Small intestine (tissue), 7 donors: ENCODE measurements around the gene FCRL3. TPM values are rescaled to one million over a fixed set of nuclear protein-coding genes. Genes with fewer than 3 reads are reported as not detected.
A peak's percentile ranks its signal among the peaks of the same experiment; 100 is the strongest.

Experiments
- DNase-seq, 2 donors: peaks; one replicate each; pipeline versions ENCODE4 v3.0.0 to v3.0.0-alpha.2; 2013
- FAIRE-seq: peaks from 2 replicates; lab custom pipeline; 2012; peaks lifted over from hg19 to GRCh38; lab: Jason Lieb, UNC
- H3K27ac ChIP-seq, 3 donors: one replicate each; pipeline ENCODE4 v1.5.1; 2013; ENCODE audit warnings: low read length in 2 of 3, mild to moderate bottlenecking in 2 of 3, control low read depth in 1 of 3, inconsistent platforms in 1 of 3, low read depth in 1 of 3, moderate library complexity in 1 of 3
- H3K27me3 ChIP-seq, 3 donors: one replicate each; pipeline ENCODE4 v1.6.1; 2013; ENCODE audit warnings: low read length in 3 of 3, inconsistent platforms in 1 of 3; ENCODE audit not compliant: control insufficient read depth in 3 of 3, insufficient read depth in 3 of 3
- H3K36me3 ChIP-seq, 3 donors: one replicate each; pipeline ENCODE4 v1.6.1; 2013; ENCODE audit warnings: low read length in 3 of 3, inconsistent platforms in 1 of 3, low read depth in 1 of 3, mild to moderate bottlenecking in 1 of 3, moderate library complexity in 1 of 3; ENCODE audit not compliant: control insufficient read depth in 3 of 3, insufficient read depth in 2 of 3
- H3K4me1 ChIP-seq, 3 donors: one replicate each; pipeline ENCODE4 v1.6.1; 2013; ENCODE audit warnings: low read length in 2 of 3, inconsistent platforms in 1 of 3, low read depth in 1 of 3, mild to moderate bottlenecking in 1 of 3, moderate library complexity in 1 of 3; ENCODE audit not compliant: control insufficient read depth in 3 of 3, insufficient read depth in 2 of 3
- H3K4me3 ChIP-seq, 3 donors: one replicate each; pipeline ENCODE4 v1.5.1; 2013; ENCODE audit warnings: low read length in 3 of 3, control low read depth in 1 of 3, inconsistent platforms in 1 of 3, low read depth in 1 of 3, mild to moderate bottlenecking in 1 of 3, moderate library complexity in 1 of 3
- H3K9me3 ChIP-seq, 2 donors: one replicate each; pipeline ENCODE4 v1.6.1; 2013; ENCODE audit warnings: low read depth in 1 of 2, low read length in 1 of 2; ENCODE audit not compliant: control insufficient read depth in 2 of 2, insufficient read depth in 1 of 2
- WGBS, 3 donors: extraction: QIAGEN DNeasy Blood & Tissue Kit; methylation state at CpG; one replicate each; pipeline ENCODE4 v1.1.7; 2013; 5-methylcytosine and 5-hydroxymethylcytosine counted together
- polyA plus RNA-seq, 4 donors: library from polyadenylated mRNA; stranded (reverse) in 3 of 4; unstranded in 1 of 4; fragments of 200-250 nt in 3 of 4; fragments of 120-200 nt in 1 of 4; gene quantifications; one replicate each; pipeline versions ENCODE4 v1.2.1 to v1.2.3, GENCODE V29; 2013
- donor health status: healthy with polysubstance abuse.
- donor health status: control.
- donor health status: control.
- donor health status: Bipolar disorder and iron deficiency.
- donor health status: healthy.

Gene FCRL3
- polyA plus RNA-seq, 4 donors: 0.21 to 0.48 (median 0.27) TPM; not detected in 1

GRCh38 chr1:157697781-157698569 lies 2.6 kb downstream of the FCRL3 start:
- H3K27ac ChIP-seq: no peak overlapping the region
- H3K36me3 ChIP-seq: no peaks in the 10 kb centered on the region

DNA sequence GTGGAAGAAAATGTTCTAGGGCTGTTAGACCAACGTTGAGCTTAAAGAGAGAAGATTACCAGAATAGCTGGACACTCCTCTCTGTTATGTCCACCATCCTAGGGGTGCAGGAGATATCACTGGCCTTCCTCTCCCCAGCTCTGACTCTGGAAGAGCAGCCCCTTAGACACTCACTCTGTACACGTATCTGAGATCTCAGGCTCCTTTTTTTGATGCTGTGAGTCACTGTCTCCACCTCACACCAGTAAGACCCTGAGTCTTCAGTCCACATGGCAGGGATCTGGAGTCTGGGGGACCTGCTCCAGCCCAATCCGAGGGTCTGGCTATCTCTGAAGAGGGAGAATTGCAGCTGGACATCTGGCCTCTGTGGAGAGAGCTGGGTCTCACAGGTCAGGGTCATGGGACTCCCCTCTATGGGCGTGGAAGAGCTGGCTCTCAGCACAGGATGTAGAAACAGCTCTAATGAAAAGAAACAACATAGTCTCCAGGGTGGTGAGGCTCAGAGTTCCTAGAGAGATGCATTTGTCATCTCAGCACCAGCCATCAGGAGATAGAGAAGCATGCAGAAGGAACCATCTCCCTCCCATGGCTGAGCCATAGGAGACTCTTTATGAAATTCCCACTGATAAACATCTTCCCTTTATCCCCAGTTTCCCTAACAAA lies 3.5 kb downstream of the FCRL3 start:
- FAIRE-seq (no peak), DNase-seq (no peak)
- no peaks in the 10 kb centered on the region for H3K4me1 ChIP-seq
- H3K27ac ChIP-seq: no peak overlapping the region
- 55 to 58% (median 58%) methylated on average over 4 of the region's 4 CpGs for WGBS, 3 donors
- H3K9me3 ChIP-seq: no peaks in the 10 kb centered on the region
- H3K4me3 ChIP-seq: no peak overlapping the region
- H3K27me3 ChIP-seq: peaks cover 0 to 6% (median 0%) of the 10 kb centered on the region in 3 donors
- H3K36me3 ChIP-seq: no peaks in the 10 kb centered on the region

More at GRCh38 chr1:157697781-157698569, 2.6 kb downstream of the FCRL3 start:
- H3K4me3 ChIP-seq: no peak overlapping the region
- 58 to 82% (median 70%) methylated on average over 4 of the region's 4 CpGs for WGBS, 3 donors
- no peaks in the 10 kb centered on the region for H3K4me1 ChIP-seq
- H3K27me3 ChIP-seq: peaks cover 0 to 6% (median 0%) of the 10 kb centered on the region in 3 donors
- FAIRE-seq (no peak), DNase-seq (no peak)
- H3K9me3 ChIP-seq: no peaks in the 10 kb centered on the region

- WGBS, 3 donors: 43 to 60% (median 51%) methylated on average over 4 of the region's 4 CpGs
- Histone ChIP-seq H3K4me3 (no peak overlapping the region), H3K27me3 (peaks cover 0 to 6% (median 0%) of the 10 kb centered on the region in 3 donors), H3K27ac (no peak overlapping the region), H3K4me1 (no peaks in the 10 kb centered on the region), H3K36me3 (no peaks in the 10 kb centered on the region), H3K9me3 (no peaks in the 10 kb centered on the region)
- DNase-seq: no peak
- no peak for FAIRE-seq
Observed at GRCh38 chr1:157695417-157695816, 5.2 kb downstream of the FCRL3 start.

GRCh38 chr1:157691285-157691920 lies 9.2 kb downstream of the FCRL3 start:
- no peak overlapping the region for H3K27ac ChIP-seq
- FAIRE-seq (no peak), DNase-seq (peak; percentile 25 to 33)
- H3K9me3 ChIP-seq: no peaks in the 10 kb centered on the region
- H3K27me3 ChIP-seq: no peaks in the 10 kb centered on the region
- H3K36me3 ChIP-seq: no peaks in the 10 kb centered on the region
- 37 to 43% (median 39%) methylated on average over 5 of the region's 5 CpGs for WGBS, 3 donors
- no peaks in the 10 kb centered on the region for H3K4me1 ChIP-seq
- H3K4me3 ChIP-seq: no peak overlapping the region

DNA sequence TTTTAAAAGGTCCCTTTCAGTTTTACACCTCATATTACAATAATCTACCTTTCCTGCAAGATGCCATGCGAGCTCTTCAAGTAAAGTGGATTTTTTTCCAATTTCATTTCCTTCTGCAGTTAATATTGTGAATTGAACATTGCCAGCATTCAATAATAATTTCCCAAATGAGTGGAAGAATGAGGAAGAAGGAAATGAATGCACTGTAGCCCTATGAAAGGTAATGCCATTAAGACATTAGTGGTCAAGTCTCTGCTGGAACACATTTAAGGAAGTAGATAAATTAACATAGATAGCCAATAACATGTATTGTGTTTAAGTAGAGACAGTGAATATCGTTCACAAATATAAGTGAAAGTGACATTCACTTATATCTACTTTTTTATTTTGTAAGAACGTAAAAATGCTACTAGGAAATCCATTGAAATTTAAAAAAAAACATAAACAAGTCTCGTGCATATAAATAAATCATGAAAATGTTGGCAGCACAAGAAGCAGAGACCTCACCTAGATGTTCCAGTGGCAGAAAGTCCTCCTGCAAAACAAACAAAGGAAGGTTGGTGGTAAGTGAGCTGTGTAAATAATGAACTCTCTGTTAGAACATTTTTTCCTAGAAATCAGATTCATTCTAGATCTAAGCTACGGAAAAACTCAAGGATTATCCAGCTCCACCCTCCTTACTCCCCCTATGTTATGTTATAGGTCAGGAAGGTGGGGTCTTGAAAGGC lies 17.7 kb downstream of the FCRL3 start:
- DNase-seq: no peak
- Histone ChIP-seq H3K27ac (no peak overlapping the region), H3K9me3 (no peaks in the 10 kb centered on the region), H3K4me1 (no peaks in the 10 kb centered on the region), H3K36me3 (no peaks in the 10 kb centered on the region), H3K27me3 (peaks cover 0 to 2% (median 0%) of the 10 kb centered on the region in 3 donors), H3K4me3 (no peak overlapping the region)
- 58 to 69% (median 63%) methylated on average over 5 of the region's 5 CpGs for WGBS, 3 donors
- no peak for FAIRE-seq

- no peak for FAIRE-seq
- peaks cover 2 to 3% of the 10 kb centered on the region in 2 donors for H3K9me3 ChIP-seq
Observed at GRCh38 chr1:157678721-157679120, 21.8 kb downstream of the FCRL3 start.

DNA sequence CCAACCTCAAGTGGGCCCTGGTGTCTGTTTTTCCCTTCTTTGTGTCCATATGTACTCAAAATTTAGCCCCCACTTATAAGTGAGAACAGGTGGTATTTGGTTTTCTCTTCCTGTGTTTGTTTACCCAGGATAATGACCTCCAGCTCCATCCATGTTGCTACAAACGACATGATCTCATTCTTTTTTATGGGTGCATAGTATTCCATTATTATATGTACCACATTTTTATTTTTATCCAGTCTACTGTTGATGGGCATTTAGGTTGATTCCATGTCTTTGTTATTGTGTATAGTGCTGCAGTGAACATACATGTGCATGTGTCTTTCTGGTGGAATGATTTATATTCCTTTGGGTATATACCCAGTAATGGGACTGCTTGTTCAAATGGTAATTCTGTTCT lies 27.6 kb downstream of the FCRL3 start:
- DNase-seq: no peak
- Histone ChIP-seq H3K4me1 (no peaks in the 10 kb centered on the region), H3K36me3 (no peaks in the 10 kb centered on the region), H3K27ac (no peak overlapping the region), H3K4me3 (no peak overlapping the region), H3K9me3 (peaks cover 2 to 8% of the 10 kb centered on the region in 2 donors), H3K27me3 (peaks cover 0 to 2% (median 0%) of the 10 kb centered on the region in 3 donors)
- 55 to 69% (median 67%) methylated on average over 1 of the region's 1 CpG for WGBS, 3 donors
- no peak for FAIRE-seq

More at GRCh38 chr1:157678721-157679120, 21.8 kb downstream of the FCRL3 start:
- no peak overlapping the region for H3K4me3 ChIP-seq
- H3K27ac ChIP-seq: no peak overlapping the region
- no peaks in the 10 kb centered on the region for H3K4me1 ChIP-seq
- 59 to 62% (median 60%) methylated on average over 4 of the region's 4 CpGs for WGBS, 3 donors
- H3K27me3 ChIP-seq: peaks cover 0 to 2% (median 2%) of the 10 kb centered on the region in 3 donors
- no peaks in the 10 kb centered on the region for H3K36me3 ChIP-seq
- no peak for DNase-seq

DNA sequence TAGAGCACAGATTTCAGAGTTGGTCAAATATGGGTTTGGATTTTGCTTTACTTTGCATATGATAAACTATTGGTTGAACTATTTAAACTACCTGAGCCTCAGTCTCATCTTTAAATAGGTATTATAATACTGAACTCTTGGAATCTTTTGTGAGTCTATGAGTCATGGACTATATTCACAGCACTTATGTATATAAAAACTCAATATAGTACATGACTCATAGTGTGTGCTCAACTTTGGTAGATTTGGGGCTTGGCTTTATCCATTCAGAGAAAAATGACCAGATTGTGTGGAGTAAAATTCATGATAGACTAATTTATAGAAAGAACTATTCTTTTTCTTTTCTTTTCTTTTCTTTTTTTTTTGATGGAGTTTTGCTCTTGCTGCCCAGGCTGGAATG lies 28.7 kb downstream of the FCRL3 start:
- peaks cover 2 to 8% of the 10 kb centered on the region in 2 donors for H3K9me3 ChIP-seq
- no peaks in the 10 kb centered on the region for H3K36me3 ChIP-seq
- no peak for FAIRE-seq
- H3K4me3 ChIP-seq: no peak overlapping the region
- peaks cover 0 to 2% (median 0%) of the 10 kb centered on the region in 3 donors for H3K27me3 ChIP-seq
- DNase-seq: no peak
- H3K27ac ChIP-seq: no peak overlapping the region
- H3K4me1 ChIP-seq: no peaks in the 10 kb centered on the region
